HCT116 (cell line): ENCODE results near the gene DLX3.

Source experiments
- CTCF ChIP-seq, 3 experiments: fragments of 200-600 bp in 1 of 3; sonication (generic) in 1 of 3; IDR thresholded peaks in 2 of 3; conservative IDR thresholded peaks in 1 of 3; 2 replicates each; pipeline ENCODE4 v1.5.1; 2012 to 2017; ENCODE audit warnings: low read depth in 2 of 3, low read length in 2 of 3, antibody characterized with exemption in 1 of 3, borderline replicate concordance in 1 of 3, control low read depth in 1 of 3, mild to moderate bottlenecking in 1 of 3, mixed read lengths in 1 of 3, mixed run types in 1 of 3, moderate library complexity in 1 of 3; ENCODE audit not compliant: insufficient read depth in 1 of 3
- JUND ChIP-seq: IDR thresholded peaks from 2 replicates; pipeline ENCODE4 v1.6.1; 2012
- POLR2A ChIP-seq: IDR thresholded peaks from 2 replicates; pipeline ENCODE4 v1.7.0; 2011; ENCODE audit warnings: borderline replicate concordance; ENCODE audit not compliant: insufficient read depth, insufficient read length; ENCODE audit errors: extremely low read depth
- SP1 ChIP-seq: IDR thresholded peaks from 2 replicates; pipeline ENCODE4 v1.6.1; 2012; ENCODE audit warnings: low read depth

DNA sequence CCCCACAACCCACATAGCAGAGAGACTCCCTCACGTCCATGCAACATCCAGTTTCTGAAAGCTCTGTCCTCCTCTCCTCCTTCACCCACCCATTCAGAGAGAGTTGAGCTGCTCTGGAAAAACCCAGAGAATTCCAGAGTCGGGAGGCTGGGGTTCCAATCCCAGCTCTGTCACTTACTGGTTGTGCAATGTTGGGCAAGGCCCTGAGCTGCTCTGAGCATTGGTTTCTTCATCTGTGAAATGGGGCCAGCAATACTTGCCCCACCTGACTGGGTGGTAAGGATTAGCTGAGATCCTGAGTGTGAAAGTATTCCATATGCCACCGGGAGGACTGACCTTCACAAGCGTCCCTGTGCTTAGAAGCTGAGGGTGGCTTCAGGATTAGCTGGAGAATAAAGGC lies 38.2 kb downstream of the DLX3 start:
- TF ChIP-seq CTCF (IDR thresholded peaks at IDR 0.05 in 2 of 3, conservative IDR thresholded peaks at IDR 0.05 in 1 of 3; ENCODE audit: borderline replicate concordance in 1 of 3, insufficient read depth in 1 of 3, low read depth in 2 of 3, low read length in 2 of 3) (no peak), POLR2A (no peak), JUND (no peak), SP1 (no peak)
